LNCAP (cell line): ENCODE measurements around the gene FAM47E.

Source experiments
- TF ChIP-seq, protein P1 (sequence below): fragments of 450-650 bp; IDR thresholded peaks from 2 replicates; pipeline ENCODE4 v1.5.1; 2017; ENCODE audit warnings: mild to moderate bottlenecking

Gene FAM47E

GRCh38 chr4:76216524-76216923, 35.0 kb upstream of the FAM47E start:
- TF ChIP-seq, protein P1, sequence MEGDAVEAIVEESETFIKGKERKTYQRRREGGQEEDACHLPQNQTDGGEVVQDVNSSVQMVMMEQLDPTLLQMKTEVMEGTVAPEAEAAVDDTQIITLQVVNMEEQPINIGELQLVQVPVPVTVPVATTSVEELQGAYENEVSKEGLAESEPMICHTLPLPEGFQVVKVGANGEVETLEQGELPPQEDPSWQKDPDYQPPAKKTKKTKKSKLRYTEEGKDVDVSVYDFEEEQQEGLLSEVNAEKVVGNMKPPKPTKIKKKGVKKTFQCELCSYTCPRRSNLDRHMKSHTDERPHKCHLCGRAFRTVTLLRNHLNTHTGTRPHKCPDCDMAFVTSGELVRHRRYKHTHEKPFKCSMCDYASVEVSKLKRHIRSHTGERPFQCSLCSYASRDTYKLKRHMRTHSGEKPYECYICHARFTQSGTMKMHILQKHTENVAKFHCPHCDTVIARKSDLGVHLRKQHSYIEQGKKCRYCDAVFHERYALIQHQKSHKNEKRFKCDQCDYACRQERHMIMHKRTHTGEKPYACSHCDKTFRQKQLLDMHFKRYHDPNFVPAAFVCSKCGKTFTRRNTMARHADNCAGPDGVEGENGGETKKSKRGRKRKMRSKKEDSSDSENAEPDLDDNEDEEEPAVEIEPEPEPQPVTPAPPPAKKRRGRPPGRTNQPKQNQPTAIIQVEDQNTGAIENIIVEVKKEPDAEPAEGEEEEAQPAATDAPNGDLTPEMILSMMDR, result no peak

DNA sequence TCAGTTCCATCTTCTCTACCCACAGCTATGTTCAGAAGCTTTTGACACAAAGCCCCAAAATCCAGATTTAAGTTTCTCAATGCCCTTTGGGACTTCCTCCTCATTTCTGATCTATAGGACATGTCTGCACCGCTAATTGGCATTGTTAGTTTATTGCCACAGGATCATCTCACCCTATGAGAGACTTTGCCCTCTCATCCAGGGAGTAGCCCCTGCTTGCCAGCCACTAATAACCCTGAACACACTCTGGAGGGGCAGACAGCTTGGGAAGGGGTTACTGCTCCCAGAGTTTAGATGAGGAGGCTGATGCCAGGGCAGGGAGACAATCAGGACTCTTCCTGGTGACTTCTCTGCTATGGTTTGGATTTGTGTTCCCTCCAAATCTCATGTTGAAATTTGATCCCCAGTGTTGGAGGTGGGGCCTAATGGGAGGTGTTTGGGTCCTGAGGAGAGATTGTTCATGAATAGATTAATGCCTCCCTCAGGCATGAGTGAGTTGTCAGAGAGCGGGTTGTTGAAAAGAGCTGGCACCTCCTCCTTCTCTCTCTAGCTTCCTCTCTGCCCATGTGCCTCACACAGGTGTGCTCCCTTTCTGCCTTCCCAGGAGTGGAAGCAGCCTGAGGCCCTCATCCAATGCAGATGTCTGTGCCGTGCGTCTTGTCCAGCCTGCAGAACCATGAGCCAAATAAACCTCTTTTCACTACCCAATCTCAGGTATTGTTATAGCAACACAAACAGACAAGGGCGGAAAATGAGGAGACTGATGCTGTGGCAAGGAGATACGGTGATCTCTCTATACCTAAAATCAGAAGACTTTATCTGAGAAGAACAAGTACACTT, 34.3 kb upstream of the FAM47E start:
- TF ChIP-seq, protein P1, result no peak

GRCh38 chr4:76219299-76220055, 32.0 kb upstream of the FAM47E start:
- TF ChIP-seq, protein P1, result no peak

- TF ChIP-seq, protein P1, result no peak
Observed at GRCh38 chr4:76224171-76224570, 27.4 kb upstream of the FAM47E start.

- TF ChIP-seq, protein P1, result no peak
Observed at GRCh38 chr4:76226418-76226817, 25.1 kb upstream of the FAM47E start.

DNA sequence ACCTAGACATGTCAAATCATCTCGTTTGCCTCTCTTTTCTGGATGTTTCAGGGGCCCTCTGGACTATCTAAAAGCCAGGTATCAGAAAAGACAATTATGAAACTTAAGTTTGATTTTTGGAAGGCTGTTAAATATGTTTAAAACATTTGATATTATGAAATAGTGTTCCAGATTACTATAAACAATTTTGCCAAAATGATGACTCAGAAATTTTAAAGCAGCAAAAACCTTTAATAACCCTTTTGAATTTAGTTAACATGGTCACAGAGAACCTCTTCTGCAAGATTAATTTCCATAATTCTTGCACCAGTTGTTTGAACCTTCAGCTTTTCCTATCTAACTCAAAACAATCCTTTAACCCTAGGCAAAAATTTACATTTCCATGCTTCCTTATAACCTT, 18.8 kb upstream of the FAM47E start:
- TF ChIP-seq, protein P1, result no peak

- TF ChIP-seq, protein P1, result no peak
Observed at GRCh38 chr4:76233083-76233482, 18.4 kb upstream of the FAM47E start.
